Fibroblast of skin of left quadriceps (primary cell): Measurements from ENCODE around the gene SRF.
A peak's percentile ranks its signal among the peaks of the same experiment; 100 is the strongest.

Source experiments
- DNase-seq, 2 experiments: peaks; one replicate each; pipeline ENCODE4 v3.0.0-alpha.2; 2013; ENCODE audit warnings: low read depth in 2 of 2

Gene SRF

GRCh38 chr6:43216200-43216599 is 45.1 kb downstream of the SRF start:
- DNase-seq = no peak

GRCh38 chr6:43217351-43217750 is 46.3 kb downstream of the SRF start:
- DNase-seq = no peak

- no peak for DNase-seq
These were observed 48.0 kb downstream of the SRF start for GRCh38 chr6:43219119-43219518.

- no peak for DNase-seq
These were observed 48.7 kb downstream of the SRF start for GRCh38 chr6:43219814-43220213.

- no peak for DNase-seq
These were observed 49.4 kb downstream of the SRF start for GRCh38 chr6:43220439-43220951.

GRCh38 chr6:43221046-43221972 is 50.2 kb downstream of the SRF start:
- no peak for DNase-seq

GRCh38 chr6:43222418-43223059 is 51.5 kb downstream of the SRF start:
- no peak for DNase-seq

GRCh38 chr6:43223175-43223574 is 52.1 kb downstream of the SRF start:
- DNase-seq = no peak

- no peak for DNase-seq
These were observed 55.3 kb downstream of the SRF start for GRCh38 chr6:43226192-43226851.

- peak; percentile 26 to 27 for DNase-seq
These were observed 58.1 kb downstream of the SRF start, which contains the start of gene DNPH1 for GRCh38 chr6:43228951-43229802. TSS of gene DNPH1 (minus strand) at chr6:43229481. CDS start at chr6:43229456, 25 bp downstream.

GRCh38 chr6:43229803-43230620 is 58.9 kb downstream of the SRF start:
- DNase-seq = no peak

GRCh38 chr6:43231053-43231452 is 60.0 kb downstream of the SRF start:
- no peak for DNase-seq
